Fibroblast of lung (primary cell): ENCODE results near the gene ZBTB8B.

ENCODE experiments used
- EZH2 ChIP-seq: IDR thresholded peaks from 2 replicates; pipeline ENCODE4 v1.5.1; 2012; ENCODE audit warnings: low read length, control low read depth, mild to moderate bottlenecking; ENCODE audit errors: missing control alignments
- TF ChIP-seq, protein P1 (sequence below), 2 donors: IDR thresholded peaks in 1 of 2; conservative IDR thresholded peaks in 1 of 2; 1 replicate in 1 of 2; 2 replicates in 1 of 2; pipeline ENCODE4 v1.5.1; 2011 to 2012; ENCODE audit warnings: low read length in 2 of 2, control low read depth in 1 of 2, inconsistent platforms in 1 of 2, low read depth in 1 of 2, mild to moderate bottlenecking in 1 of 2

- TF ChIP-seq EZH2, result no peak
- TF ChIP-seq, protein P1, sequence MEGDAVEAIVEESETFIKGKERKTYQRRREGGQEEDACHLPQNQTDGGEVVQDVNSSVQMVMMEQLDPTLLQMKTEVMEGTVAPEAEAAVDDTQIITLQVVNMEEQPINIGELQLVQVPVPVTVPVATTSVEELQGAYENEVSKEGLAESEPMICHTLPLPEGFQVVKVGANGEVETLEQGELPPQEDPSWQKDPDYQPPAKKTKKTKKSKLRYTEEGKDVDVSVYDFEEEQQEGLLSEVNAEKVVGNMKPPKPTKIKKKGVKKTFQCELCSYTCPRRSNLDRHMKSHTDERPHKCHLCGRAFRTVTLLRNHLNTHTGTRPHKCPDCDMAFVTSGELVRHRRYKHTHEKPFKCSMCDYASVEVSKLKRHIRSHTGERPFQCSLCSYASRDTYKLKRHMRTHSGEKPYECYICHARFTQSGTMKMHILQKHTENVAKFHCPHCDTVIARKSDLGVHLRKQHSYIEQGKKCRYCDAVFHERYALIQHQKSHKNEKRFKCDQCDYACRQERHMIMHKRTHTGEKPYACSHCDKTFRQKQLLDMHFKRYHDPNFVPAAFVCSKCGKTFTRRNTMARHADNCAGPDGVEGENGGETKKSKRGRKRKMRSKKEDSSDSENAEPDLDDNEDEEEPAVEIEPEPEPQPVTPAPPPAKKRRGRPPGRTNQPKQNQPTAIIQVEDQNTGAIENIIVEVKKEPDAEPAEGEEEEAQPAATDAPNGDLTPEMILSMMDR (conservative IDR thresholded peaks at IDR 0.05 in 1 of 2, IDR thresholded peaks at IDR 0.05 in 1 of 2; ENCODE audit: low read depth in 1 of 2, low read length in 2 of 2), result no peak
Measured at GRCh38 chr1:32494711-32495337, 30.0 kb downstream of the ZBTB8B start.
